ENCODE results near the gene NEUROG1.
"Not testable (repeated sequence)": the region's sequence is repeated elsewhere in the genome, so short reads cannot be mapped to it uniquely, and the experiment has no call there.

The NEUROG1 gene

GRCh38 chr5:135535420-135535819 is 344 bp downstream of the NEUROG1 start:
- DNase-seq (ENCODE audit: low spot score) = no peak

GRCh38 chr5:135534609-135535419 is 950 bp downstream of the NEUROG1 start:
- DNase-seq (ENCODE audit: low spot score) = no peak

- DNase-seq (ENCODE audit: low spot score) = no peak
These were observed 2.0 kb downstream of the NEUROG1 start for GRCh38 chr5:135533794-135534193.

GRCh38 chr5:135533334-135533733 is 2.4 kb downstream of the NEUROG1 start:
- DNase-seq (ENCODE audit: low spot score) = no peak

- DNase-seq (ENCODE audit: low spot score) = not testable (repeated sequence)
These were observed 6.2 kb downstream of the NEUROG1 start for GRCh38 chr5:135529576-135529975.

- no peak for DNase-seq (ENCODE audit: low spot score)
These were observed 8.8 kb downstream of the NEUROG1 start for GRCh38 chr5:135526924-135527323.

GRCh38 chr5:135521964-135522363 is 13.8 kb downstream of the NEUROG1 start:
- no peak for DNase-seq (ENCODE audit: low spot score)

GRCh38 chr5:135517631-135518030 is 18.1 kb downstream of the NEUROG1 start:
- no peak for DNase-seq (ENCODE audit: low spot score)

GRCh38 chr5:135514116-135514515 is 21.6 kb downstream of the NEUROG1 start:
- DNase-seq (ENCODE audit: low spot score) = no peak

- no peak for DNase-seq (ENCODE audit: low spot score)
These were observed 23.8 kb downstream of the NEUROG1 start for GRCh38 chr5:135511761-135512575.

GRCh38 chr5:135509995-135510394 is 25.8 kb downstream of the NEUROG1 start:
- no peak for DNase-seq (ENCODE audit: low spot score)

- DNase-seq (ENCODE audit: low spot score) = no peak
These were observed 27.2 kb downstream of the NEUROG1 start for GRCh38 chr5:135508496-135509005.

GRCh38 chr5:135505973-135506372 is 29.8 kb downstream of the NEUROG1 start:
- no peak for DNase-seq (ENCODE audit: low spot score)

GRCh38 chr5:135504376-135504775 is 31.4 kb downstream of the NEUROG1 start:
- no peak for DNase-seq (ENCODE audit: low spot score)

- no peak for DNase-seq (ENCODE audit: low spot score)
These were observed 31.9 kb downstream of the NEUROG1 start for GRCh38 chr5:135503871-135504270.

- no peak for DNase-seq (ENCODE audit: low spot score)
These were observed 32.8 kb downstream of the NEUROG1 start for GRCh38 chr5:135502836-135503520.

GRCh38 chr5:135501965-135502364 is 33.8 kb downstream of the NEUROG1 start:
- DNase-seq (ENCODE audit: low spot score) = no peak

GRCh38 chr5:135498637-135498995 is 37.1 kb downstream of the NEUROG1 start:
- no peak for DNase-seq (ENCODE audit: low spot score)

- DNase-seq (ENCODE audit: low spot score) = no peak
These were observed 37.7 kb downstream of the NEUROG1 start for GRCh38 chr5:135497971-135498636.

GRCh38 chr5:135495531-135495930 is 40.2 kb downstream of the NEUROG1 start:
- DNase-seq (ENCODE audit: low spot score) = not testable (repeated sequence)

GRCh38 chr5:135494196-135494595 is 41.6 kb downstream of the NEUROG1 start:
- DNase-seq (ENCODE audit: low spot score) = no peak
